A549 (cell line): ENCODE data around the gene HLA-DOB. TPM values are rescaled to one million over a fixed set of nuclear protein-coding genes. Genes with fewer than 3 reads are reported as not detected.

ENCODE experiments used
- ATAC-seq, 2 experiments: fragments of 200-7000 bp in 1 of 2; fragments of >200 bp in 1 of 2; cut with Nextera tagmentation in 1 of 2; cut with Tn5 transposase in 1 of 2; 3 replicates each; pipeline versions ENCODE4 v1.8.0 to v1.9.1; 2018 to 2020; ENCODE audit warnings: mild to moderate bottlenecking in 1 of 2, moderate library complexity in 1 of 2
- CTCF ChIA-PET: fragments of 300-600 bp; sonication (Branson Sonifier 250); formaldehyde crosslinking; extraction: SDS; loops from one replicate; lab custom pipeline; 2021; ENCODE audit warnings: antibody characterized with exemption, inconsistent platforms; lab: Yijun Ruan, JAX
- POLR2A ChIA-PET: fragments of 350-600 bp; formaldehyde crosslinking; extraction: SDS; loops from one replicate; lab custom pipeline; 2021; ENCODE audit warnings: antibody characterized with exemption, inconsistent platforms; lab: Yijun Ruan, JAX
- DNase-seq, 2 experiments: peaks; one replicate each; pipeline versions ENCODE4 v3.0.0 to v3.0.0-alpha.2; 2011 to 2016; ENCODE audit warnings: low read depth in 1 of 2, low spot score in 1 of 2
- FAIRE-seq: peaks from 2 replicates; lab custom pipeline; 2011; peaks lifted over from hg19 to GRCh38; lab: Jason Lieb, UNC
- H3K27ac ChIP-seq, 2 experiments: fragments of >200 bp; sonication (Bioruptor Twin); formaldehyde crosslinking; 3 replicates each; pipeline ENCODE4 v1.5.1; 2016 to 2017
- H3K4me1 ChIP-seq: fragments of >200 bp; sonication (Bioruptor Twin); formaldehyde crosslinking; 3 replicates; pipeline ENCODE4 v1.6.1; 2016
- H3K4me2 ChIP-seq: fragments of >200 bp; sonication (Bioruptor Twin); formaldehyde crosslinking; 3 replicates; pipeline ENCODE4 v1.6.1; 2016
- H3K4me3 ChIP-seq: fragments of >200 bp; sonication (Bioruptor Twin); formaldehyde crosslinking; 3 replicates; pipeline ENCODE4 v1.5.1; 2016
- H3K9me3 ChIP-seq: fragments of >200 bp; sonication (Bioruptor Twin); formaldehyde crosslinking; 3 replicates; pipeline ENCODE4 v1.6.1; 2016
- ATOH8 ChIP-seq: fragments of 250-450 bp; sonication (Bioruptor Pico); IDR thresholded peaks from 2 replicates; pipeline ENCODE4 v1.5.0; 2020; ENCODE audit warnings: low read depth, mild to moderate bottlenecking, moderate library complexity
- CBX2 ChIP-seq: fragments of 200-600 bp; sonication (generic); IDR thresholded peaks from 2 replicates; pipeline ENCODE4 v1.6.1; 2016; ENCODE audit warnings: low read depth, mild to moderate bottlenecking, borderline replicate concordance
- CHD4 ChIP-seq: fragments of 200-600 bp; sonication (generic); IDR thresholded peaks from 2 replicates; pipeline ENCODE4 v1.6.1; 2016; ENCODE audit warnings: antibody characterized with exemption, mild to moderate bottlenecking, borderline replicate concordance
- EHMT2 ChIP-seq: fragments of 200-600 bp; sonication (generic); IDR thresholded peaks from 2 replicates; pipeline ENCODE4 v1.6.1; 2016; ENCODE audit warnings: antibody characterized with exemption, low read depth, mild to moderate bottlenecking, moderate library complexity
- ELK1 ChIP-seq: fragments of 150-350 bp; IDR thresholded peaks from 2 replicates; pipeline ENCODE4 v1.6.1; 2014; ENCODE audit warnings: low read depth, mild to moderate bottlenecking, low read length
- GATA3 ChIP-seq: IDR thresholded peaks from 2 replicates; pipeline ENCODE4 v1.6.1; 2012; ENCODE audit warnings: borderline replicate concordance
- HDAC2 ChIP-seq: fragments of 200-600 bp; sonication (generic); IDR thresholded peaks from 2 replicates; pipeline ENCODE4 v1.6.1; 2016
- KDM5A ChIP-seq: fragments of 200-600 bp; sonication (generic); IDR thresholded peaks from 2 replicates; pipeline ENCODE4 v1.6.1; 2016; ENCODE audit warnings: antibody characterized with exemption, mild to moderate bottlenecking
- MAFK ChIP-seq: fragments of 450-650 bp; IDR thresholded peaks from 2 replicates; pipeline ENCODE4 v1.6.1; 2014; ENCODE audit not compliant: partially characterized antibody
- MAX ChIP-seq: IDR thresholded peaks from 2 replicates; pipeline ENCODE4 v1.6.1; 2012
- MAZ ChIP-seq: fragments of 150-350 bp; IDR thresholded peaks from 2 replicates; pipeline ENCODE4 v1.6.1; 2014; ENCODE audit warnings: antibody characterized with exemption, low read depth, low read length, borderline replicate concordance
- NR3C1 ChIP-seq: fragments of >200 bp; sonication (Bioruptor Twin); formaldehyde crosslinking; IDR thresholded peaks from 3 replicates; pipeline ENCODE4 v1.6.1; 2017
- PBX3 ChIP-seq: IDR thresholded peaks from 2 replicates; pipeline ENCODE4 v1.6.1; 2012
- POLR2A ChIP-seq: IDR thresholded peaks from 2 replicates; pipeline ENCODE4 v1.6.1; 2012; ENCODE audit warnings: mild to moderate bottlenecking, low read length
- RAD21 ChIP-seq, 2 experiments: fragments of >200 bp in 1 of 2; sonication (Bioruptor Twin) in 1 of 2; formaldehyde crosslinking in 1 of 2; IDR thresholded peaks in 1 of 2; conservative IDR thresholded peaks in 1 of 2; 2 replicates in 1 of 2; 3 replicates in 1 of 2; pipeline ENCODE4 v1.6.1; 2012 to 2018; ENCODE audit warnings: inconsistent platforms in 1 of 2
- REST ChIP-seq: fragments of 200-600 bp; sonication (generic); IDR thresholded peaks from 2 replicates; pipeline ENCODE4 v1.6.1; 2016; ENCODE audit warnings: antibody characterized with exemption, mild to moderate bottlenecking, moderate library complexity
- RFX5 ChIP-seq: fragments of 450-650 bp; IDR thresholded peaks from 2 replicates; pipeline ENCODE4 v1.7.1; 2014; ENCODE audit warnings: antibody characterized with exemption, mild to moderate bottlenecking, moderate library complexity
- WGBS: methylation state at CpG from one replicate; pipeline ENCODE4 v1.1.6; 2017; ENCODE audit errors: missing lambda C conversion rate; 5-methylcytosine and 5-hydroxymethylcytosine counted together
- polyA plus RNA-seq, 4 experiments: library from polyadenylated mRNA; depleted of rRNA in 3 of 4; stranded (reverse); fragments of >200 nt; fragmentation: RNase III in 1 of 4; extraction: RNeasy Plus Mini Kit Qiagen cat#74134 plus additional on column Dnase treatment in 1 of 4; gene quantifications; 2 replicates in 3 of 4; 3 replicates in 1 of 4; pipeline ENCODE4 v1.2.3, GENCODE V29; 2011 to 2017

Gene HLA-DOB
- polyA plus RNA-seq, 2 of the 4 experiments (the other 2 are of a cell fraction), result 0.08 to 0.10 TPM

GRCh38 chr6:32832535-32832934 is 15.7 kb upstream of the HLA-DOB start (continued):
- TF ChIP-seq MAZ (no peak), RAD21 (conservative IDR thresholded peaks at IDR 0.05 in 1 of 2, IDR thresholded peaks at IDR 0.05 in 1 of 2) (no peak), KDM5A (no peak)

- no peak overlapping the region for H3K4me3 ChIP-seq
- WGBS, result 68% methylated on average over 5 of the region's 5 CpGs
- TF ChIP-seq POLR2A (no peak), RAD21 (conservative IDR thresholded peaks at IDR 0.05 in 1 of 2, IDR thresholded peaks at IDR 0.05 in 1 of 2) (no peak), PBX3 (no peak), RFX5 (no peak), MAFK (no peak), CHD4 (no peak), ATOH8 (CRISPR knock-in tag) (no peak), MAX (no peak), GATA3 (no peak), CBX2 (no peak), NR3C1 (no peak)
- TF ChIP-seq, all 56 proteins: peak for 0
- FAIRE-seq (no peak), DNase-seq (no peak), ATAC-seq (no peak)
- Histone ChIP-seq H3K4me1 (no peaks in the 10 kb centered on the region), H3K4me2 (no peak overlapping the region), H3K27ac (no peak overlapping the region), H3K9me3 (no peaks in the 10 kb centered on the region)
- CTCF ChIA-PET, result interaction anchor here (0.9 to 1.2 kb wide), 3 partner anchors 22 to 37 kb away, joined by 3 to 4 read pairs (median 3); partner anchors contain the start of gene TAP1
- POLR2A ChIA-PET, result no interaction called here
Observed at GRCh38 chr6:32830936-32831335, 14.1 kb upstream of the HLA-DOB start.

GRCh38 chr6:32830017-32830416 is 13.2 kb upstream of the HLA-DOB start:
- TF ChIP-seq RFX5 (no peak), EHMT2 (no peak), HDAC2 (no peak), REST (no peak), KDM5A (no peak)
- TF ChIP-seq, all 56 proteins: peak for 0
- POLR2A ChIA-PET, result no interaction called here
- H3K4me1 ChIP-seq, result no peaks in the 10 kb centered on the region
- H3K4me2 ChIP-seq, result no peak overlapping the region
- no peak overlapping the region for H3K27ac ChIP-seq
- FAIRE-seq (no peak), ATAC-seq (no peak), DNase-seq (no peak)
- no peaks in the 10 kb centered on the region for H3K9me3 ChIP-seq
- no peak overlapping the region for H3K4me3 ChIP-seq
- CTCF ChIA-PET, result interaction anchor here (1.0 to 5.8 kb wide), 2 partner anchors 9 to 38 kb away, joined by 3 to 69 read pairs; partner anchors contain the start of gene TAP2
- 100% methylated on average over 4 of the region's 5 CpGs for WGBS

GRCh38 chr6:32829495-32829894 is 12.7 kb upstream of the HLA-DOB start:
- DNase-seq, result no peak
- no peak for ATAC-seq
- no peaks in the 10 kb centered on the region for H3K9me3 ChIP-seq
- TF ChIP-seq ELK1, result no peak
- FAIRE-seq, result no peak
- CTCF ChIA-PET, result interaction anchor here (1.0 to 5.8 kb wide), 2 partner anchors 9 to 39 kb away, joined by 3 to 69 read pairs; partner anchors contain the start of gene TAP2
- no peak overlapping the region for H3K4me2 ChIP-seq
- H3K4me1 ChIP-seq, result no peaks in the 10 kb centered on the region
- POLR2A ChIA-PET, result no interaction called here
- WGBS, result 69% methylated on average over 6 of the region's 7 CpGs
- no peak overlapping the region for H3K27ac ChIP-seq
- H3K4me3 ChIP-seq, result no peak overlapping the region
